BE2C (cell line): ENCODE results near the gene VAMP8.
"Not testable (repeated sequence)": the region's sequence is repeated elsewhere in the genome, so short reads cannot be mapped to it uniquely, and the experiment has no call there.

Source experiments
- DNase-seq: peaks from one replicate; pipeline ENCODE4 v3.0.0-alpha.2; 2020
- H3K27me3 ChIP-seq: fragments of 250-450 bp; sonication (Bioruptor Pico); 2 replicates; pipeline ENCODE4 v1.5.1; 2020; ENCODE audit warnings: mild to moderate bottlenecking
- H3K36me3 ChIP-seq: fragments of 250-450 bp; sonication (Bioruptor Pico); 2 replicates; pipeline ENCODE4 v1.5.1; 2020; ENCODE audit warnings: mild to moderate bottlenecking
- H3K4me1 ChIP-seq: fragments of 250-450 bp; sonication (Bioruptor Pico); 2 replicates; pipeline ENCODE4 v1.5.1; 2020
- H3K4me3 ChIP-seq: 2 replicates; pipeline ENCODE4 v1.5.1; 2011; ENCODE audit warnings: low read depth, low read length
- H3K9me3 ChIP-seq: fragments of 250-450 bp; sonication (Bioruptor Pico); 2 replicates; pipeline ENCODE4 v1.5.1; 2020
- TF ChIP-seq, protein P1 (sequence below): IDR thresholded peaks from 2 replicates; pipeline ENCODE4 v1.5.1; 2012; ENCODE audit warnings: mild to moderate bottlenecking, low read depth, low read length

The VAMP8 gene

DNA sequence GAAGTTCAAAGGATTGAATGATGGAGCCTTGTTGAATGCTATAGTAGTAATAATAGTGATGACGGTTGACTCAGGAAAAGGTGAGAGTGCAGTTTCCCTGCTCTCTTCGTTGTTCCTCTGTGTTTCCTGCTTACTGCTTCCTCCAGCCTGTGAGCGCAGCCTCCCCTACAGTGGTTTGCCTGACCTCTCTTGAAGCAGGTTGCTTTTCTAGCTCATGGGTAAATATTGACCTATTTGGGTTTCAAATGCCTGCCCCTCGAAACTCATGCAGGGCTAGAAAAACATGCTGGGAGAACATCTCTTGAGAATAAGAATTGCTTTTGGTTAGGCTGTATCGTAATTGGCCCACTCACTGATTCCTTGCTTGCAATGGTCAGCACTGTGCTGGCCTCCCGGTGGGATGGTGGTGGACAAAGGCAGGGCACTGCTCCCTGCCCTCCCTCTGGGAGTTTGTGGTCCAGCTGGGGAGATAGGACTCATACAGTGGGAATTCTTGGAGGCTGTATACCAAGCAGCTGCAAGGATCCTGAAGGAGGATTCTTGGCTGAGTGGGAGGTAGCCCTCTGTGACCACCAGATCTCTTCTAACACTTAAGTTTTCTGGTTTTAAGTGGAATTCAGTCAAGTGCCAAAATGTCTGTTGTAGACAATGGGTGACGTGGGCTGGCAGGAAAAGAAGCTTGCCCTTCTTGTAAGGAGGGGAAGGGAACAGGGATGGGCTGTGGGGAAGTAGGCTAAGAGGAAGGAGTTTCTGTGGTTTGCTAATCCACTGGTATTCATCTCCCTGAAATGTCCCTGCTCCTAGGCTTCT, 12.8 kb downstream of the VAMP8 start:
- H3K9me3 ChIP-seq = no peaks in the 10 kb centered on the region
- DNase-seq = no peak
- no peak overlapping the region for H3K4me3 ChIP-seq
- no peaks in the 10 kb centered on the region for H3K36me3 ChIP-seq
- TF ChIP-seq, protein P1, sequence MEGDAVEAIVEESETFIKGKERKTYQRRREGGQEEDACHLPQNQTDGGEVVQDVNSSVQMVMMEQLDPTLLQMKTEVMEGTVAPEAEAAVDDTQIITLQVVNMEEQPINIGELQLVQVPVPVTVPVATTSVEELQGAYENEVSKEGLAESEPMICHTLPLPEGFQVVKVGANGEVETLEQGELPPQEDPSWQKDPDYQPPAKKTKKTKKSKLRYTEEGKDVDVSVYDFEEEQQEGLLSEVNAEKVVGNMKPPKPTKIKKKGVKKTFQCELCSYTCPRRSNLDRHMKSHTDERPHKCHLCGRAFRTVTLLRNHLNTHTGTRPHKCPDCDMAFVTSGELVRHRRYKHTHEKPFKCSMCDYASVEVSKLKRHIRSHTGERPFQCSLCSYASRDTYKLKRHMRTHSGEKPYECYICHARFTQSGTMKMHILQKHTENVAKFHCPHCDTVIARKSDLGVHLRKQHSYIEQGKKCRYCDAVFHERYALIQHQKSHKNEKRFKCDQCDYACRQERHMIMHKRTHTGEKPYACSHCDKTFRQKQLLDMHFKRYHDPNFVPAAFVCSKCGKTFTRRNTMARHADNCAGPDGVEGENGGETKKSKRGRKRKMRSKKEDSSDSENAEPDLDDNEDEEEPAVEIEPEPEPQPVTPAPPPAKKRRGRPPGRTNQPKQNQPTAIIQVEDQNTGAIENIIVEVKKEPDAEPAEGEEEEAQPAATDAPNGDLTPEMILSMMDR = no peak
- H3K27me3 ChIP-seq = no peaks in the 10 kb centered on the region
- H3K4me1 ChIP-seq = no peaks in the 10 kb centered on the region

DNA sequence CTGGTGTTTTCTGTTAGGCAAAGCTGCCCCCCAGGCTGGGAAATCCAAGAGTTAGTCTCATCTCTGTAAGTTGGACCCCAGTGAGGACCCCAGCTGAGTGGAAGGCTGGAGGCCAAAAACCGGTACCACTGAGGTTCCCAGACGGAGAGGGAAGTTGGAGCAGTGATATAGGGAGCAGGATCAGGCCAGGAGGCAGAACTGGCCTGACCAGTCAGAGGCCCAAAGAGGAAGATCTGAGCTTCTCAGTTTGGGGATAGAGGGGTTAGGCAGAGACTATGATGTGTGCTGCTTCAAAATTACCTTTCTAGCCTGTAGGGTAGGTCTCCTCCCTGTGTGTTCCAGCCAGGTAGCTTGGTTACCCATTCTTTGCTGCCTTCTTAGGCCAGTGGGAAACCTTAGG, 13.6 kb downstream of the VAMP8 start:
- Histone ChIP-seq H3K27me3 (no peaks in the 10 kb centered on the region), H3K36me3 (no peaks in the 10 kb centered on the region), H3K4me1 (no peaks in the 10 kb centered on the region), H3K9me3 (no peaks in the 10 kb centered on the region), H3K4me3 (no peak overlapping the region)
- DNase-seq = no peak
- TF ChIP-seq, protein P1 = no peak

DNA sequence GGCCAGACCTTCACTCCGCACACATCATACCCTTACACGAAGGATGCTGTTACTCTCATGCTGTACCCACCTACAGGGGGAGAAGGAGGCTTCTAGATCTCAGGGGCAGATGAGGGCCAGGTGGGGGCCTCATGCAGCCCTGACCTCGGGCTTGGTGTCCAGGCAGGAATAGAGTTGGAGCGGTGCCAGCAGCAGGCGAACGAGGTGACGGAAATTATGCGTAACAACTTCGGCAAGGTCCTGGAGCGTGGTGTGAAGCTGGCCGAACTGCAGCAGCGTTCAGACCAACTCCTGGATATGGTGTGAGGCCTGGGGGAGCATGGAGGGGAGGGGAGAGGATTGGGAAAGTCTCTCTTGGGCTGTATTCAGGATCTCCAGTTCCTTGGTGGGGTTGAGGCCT, 14.2 kb downstream of the VAMP8 start:
- no peak for DNase-seq
- TF ChIP-seq, protein P1 = no peak
- Histone ChIP-seq H3K27me3 (no peaks in the 10 kb centered on the region), H3K36me3 (no peaks in the 10 kb centered on the region), H3K4me3 (no peak overlapping the region), H3K9me3 (no peaks in the 10 kb centered on the region), H3K4me1 (no peaks in the 10 kb centered on the region)

DNA sequence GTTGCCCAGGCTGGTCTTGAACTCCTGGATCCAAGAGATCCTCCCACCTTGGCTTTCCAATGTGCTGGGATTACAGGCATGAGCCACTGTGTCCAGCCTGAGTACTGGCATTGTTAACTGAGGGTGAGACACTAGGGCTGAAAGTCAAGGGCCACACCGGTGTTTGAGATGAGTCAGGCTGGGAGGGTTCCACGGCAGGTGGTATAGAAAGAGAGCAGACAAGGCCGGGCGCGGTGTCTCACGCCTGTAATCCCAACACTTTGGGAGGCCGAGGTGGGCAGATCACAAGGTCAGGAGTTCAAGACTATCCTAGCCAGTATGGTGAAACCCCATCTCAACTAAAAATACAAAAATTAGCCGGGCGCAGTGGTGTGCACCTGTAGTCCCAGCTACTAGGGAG, 14.9 kb downstream of the VAMP8 start:
- not testable (repeated sequence) for H3K4me3 ChIP-seq, H3K9me3 ChIP-seq, H3K4me1 ChIP-seq, H3K36me3 ChIP-seq, DNase-seq, H3K27me3 ChIP-seq

DNA sequence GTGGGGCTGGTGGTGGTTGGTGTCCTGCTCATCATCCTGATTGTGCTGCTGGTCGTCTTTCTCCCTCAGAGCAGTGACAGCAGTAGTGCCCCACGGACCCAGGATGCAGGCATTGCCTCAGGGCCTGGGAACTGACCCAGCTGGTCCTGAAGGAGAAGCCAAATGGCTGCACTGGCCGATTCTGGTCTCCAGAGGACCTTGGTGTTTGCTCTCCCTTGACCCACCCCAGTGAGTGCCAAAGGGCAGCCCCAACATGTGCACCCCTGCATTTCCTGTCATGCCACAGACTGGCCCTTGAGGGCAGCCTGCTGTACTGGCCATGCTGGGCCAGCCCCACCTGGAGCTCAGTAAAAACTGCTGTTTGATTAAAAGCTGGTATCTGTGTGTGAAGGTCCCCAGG, 15.6 kb downstream of the VAMP8 start:
- Histone ChIP-seq H3K4me3 (no peak overlapping the region), H3K4me1 (no peaks in the 10 kb centered on the region), H3K36me3 (no peaks in the 10 kb centered on the region), H3K9me3 (no peaks in the 10 kb centered on the region), H3K27me3 (no peaks in the 10 kb centered on the region)
- TF ChIP-seq, protein P1 = no peak
- DNase-seq = no peak

DNA sequence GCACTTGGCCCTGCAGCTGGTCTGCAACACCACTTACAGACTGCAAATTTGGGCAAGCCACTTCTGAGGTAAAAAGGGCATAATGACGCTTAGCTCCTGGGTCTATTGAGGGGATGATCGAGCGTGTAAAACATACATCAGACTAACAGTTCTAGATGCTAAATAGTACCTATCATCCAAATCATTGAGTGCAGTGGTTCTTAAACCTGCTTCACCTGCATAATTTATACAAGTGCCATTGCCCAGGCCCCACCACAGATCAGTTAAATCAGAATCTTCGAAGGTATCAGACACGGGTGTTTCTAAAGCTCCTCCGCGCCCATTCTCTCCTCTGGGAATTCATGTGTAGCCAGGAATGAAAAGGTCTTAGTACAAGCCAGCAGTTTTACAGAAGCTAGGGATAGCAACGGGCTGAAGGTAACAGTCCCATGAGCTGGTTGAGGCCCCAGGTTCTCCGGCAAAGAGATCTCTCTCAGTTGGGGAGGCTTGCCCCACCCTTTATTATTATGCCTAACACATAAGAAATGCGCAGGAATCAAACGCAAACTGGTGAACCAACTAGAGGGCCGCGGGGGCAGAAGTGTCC, 17.4 kb downstream of the VAMP8 start:
- Histone ChIP-seq H3K4me1 (no peaks in the 10 kb centered on the region), H3K36me3 (no peaks in the 10 kb centered on the region), H3K9me3 (no peaks in the 10 kb centered on the region), H3K4me3 (peak overlapping the region; percentile 76), H3K27me3 (no peaks in the 10 kb centered on the region)
- no peak for DNase-seq
- TF ChIP-seq, protein P1 = no peak
